Measurements from ENCODE around the gene TMED6.

GRCh38 chr16:69307091-69307490 lies 44.5 kb downstream of the TMED6 start:
- TF ChIP-seq EZH2 (IDR thresholded peaks at IDR 0.05; ENCODE audit: insufficient read depth, poor library complexity, severe bottlenecking) (no peak), EZH2phosphoT487 (IDR thresholded peaks at IDR 0.05; ENCODE audit: insufficient read depth, low read depth) (no peak)
